NCI-H82 treated with DMSO at 0.1 percent for 48 hours (cell line): ENCODE results near the gene MORN4.
A peak's percentile ranks its signal among the peaks of the same experiment; 100 is the strongest.
"Not testable (repeated sequence)": the region's sequence is repeated elsewhere in the genome, so short reads cannot be mapped to it uniquely, and the experiment has no call there.

Experiments
- DNase-seq: peaks from one replicate; lab custom pipeline; 2025; ENCODE audit not compliant: unreplicated experiment; lab: John Stamatoyannopoulos, UW

Gene MORN4

DNA sequence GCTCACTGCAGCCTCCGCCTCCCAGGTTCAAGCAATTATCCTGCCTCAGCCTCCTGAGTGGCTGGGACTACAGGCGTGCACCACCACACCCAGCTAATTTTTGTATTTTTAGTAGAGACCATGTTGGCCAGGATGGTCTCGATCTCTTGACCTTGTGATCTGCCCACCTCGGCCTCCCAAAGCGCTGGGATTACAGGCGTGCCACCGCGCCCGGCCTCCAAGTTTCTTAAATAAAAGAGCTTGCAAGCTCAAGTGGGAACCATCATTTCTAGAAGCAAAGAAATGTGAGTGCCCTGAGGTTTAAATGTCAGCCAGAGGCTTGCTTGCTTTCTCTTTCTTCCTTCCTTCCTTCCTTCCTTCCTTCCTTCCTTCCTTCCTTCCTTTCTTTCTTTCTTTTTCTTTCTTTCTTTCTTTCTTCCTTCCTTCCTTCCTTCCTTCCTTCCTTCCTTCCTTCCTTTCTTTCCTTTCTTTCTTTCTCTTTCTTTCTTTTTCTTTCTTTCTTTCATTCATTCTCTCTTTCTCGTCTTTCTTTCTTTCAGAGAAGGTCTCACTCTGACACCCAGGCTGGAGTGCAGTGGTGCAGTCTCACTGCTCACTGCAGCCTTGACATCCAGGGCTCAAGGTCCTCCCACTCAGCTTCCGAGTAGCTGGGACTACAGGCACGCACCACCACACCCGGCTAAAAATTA is 9.3 kb upstream of the MORN4 start:
- not testable (repeated sequence) for DNase-seq

DNA sequence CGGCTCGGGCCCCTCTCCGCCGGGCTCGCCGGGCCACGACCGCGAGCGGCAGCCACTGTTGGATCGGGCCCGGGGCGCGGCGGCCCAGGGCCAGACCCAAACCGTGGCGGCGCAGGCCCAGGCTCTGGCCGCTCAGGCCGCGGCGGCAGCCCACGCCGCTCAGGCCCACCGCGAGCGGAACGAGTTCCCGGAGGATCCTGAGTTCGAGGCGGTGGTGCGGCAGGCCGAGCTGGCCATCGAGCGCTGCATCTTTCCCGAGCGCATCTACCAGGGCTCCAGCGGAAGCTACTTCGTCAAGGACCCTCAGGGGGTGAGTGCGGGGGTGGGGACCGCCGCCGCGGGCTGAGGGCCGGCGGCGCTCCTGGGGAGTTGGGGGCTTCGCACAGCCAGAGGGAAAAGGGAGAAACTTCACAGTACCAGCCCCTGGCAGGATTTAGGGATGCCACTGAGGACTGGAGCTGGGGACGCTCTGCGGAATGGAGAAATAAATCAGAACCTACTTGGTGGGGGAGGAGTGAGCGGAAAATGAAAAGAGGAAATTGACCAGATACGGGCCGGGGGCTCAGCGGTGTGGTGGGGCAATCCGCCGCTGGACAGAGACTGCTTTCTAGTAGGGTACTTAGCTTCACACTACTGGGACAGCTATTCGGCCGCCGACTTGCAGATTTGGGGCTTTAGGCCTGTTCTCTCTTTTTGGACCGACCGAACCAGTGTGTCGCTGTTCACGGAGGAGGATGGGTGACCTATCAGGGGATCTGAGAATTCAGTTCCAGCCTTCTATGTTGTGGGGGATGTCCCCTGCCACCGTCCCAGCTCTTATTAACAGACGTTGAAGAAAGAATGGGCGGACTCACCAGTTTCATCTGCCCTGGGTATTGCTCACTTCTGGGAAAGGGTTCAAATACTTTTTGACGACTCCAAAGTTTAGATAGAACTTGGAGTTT is 7.8 kb upstream of the MORN4 start:
- DNase-seq: no peak

DNA sequence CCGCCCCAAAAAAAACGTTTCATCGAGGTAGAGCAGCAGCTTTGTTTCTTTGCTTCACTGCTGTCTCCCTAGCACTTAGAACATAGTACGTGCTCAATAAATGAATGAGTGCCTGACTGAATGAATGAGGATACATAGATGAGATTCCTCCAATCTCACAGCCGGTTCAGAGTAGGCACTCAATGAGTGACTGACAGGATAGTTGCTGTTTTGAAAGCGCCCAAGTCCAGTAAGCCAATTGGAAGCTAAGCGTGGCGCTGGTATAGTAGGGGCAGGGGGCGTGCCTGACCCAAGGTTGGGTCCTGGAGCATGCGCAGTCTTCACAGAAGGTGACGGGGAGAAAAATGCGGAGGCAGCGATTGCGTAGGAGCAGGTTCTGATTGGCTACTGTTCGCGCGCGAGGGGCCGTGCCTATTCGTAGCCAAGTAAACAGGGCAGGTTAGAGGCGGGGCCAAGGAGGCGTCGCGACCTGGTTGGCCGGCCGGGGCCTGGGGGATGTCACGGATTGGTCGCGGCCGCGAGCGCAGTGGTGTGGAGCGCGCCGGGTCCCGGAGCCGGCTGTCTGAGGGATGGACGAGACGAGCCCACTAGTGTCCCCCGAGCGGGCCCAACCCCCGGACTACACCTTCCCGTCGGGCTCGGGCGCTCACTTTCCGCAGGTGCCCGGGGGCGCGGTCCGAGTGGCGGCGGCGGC is 7.0 kb upstream of the MORN4 start, which contains the start of gene PI4K2A:
Gene PI4K2A, plus strand, starts transcription at position 498 of the 694 bp plus-strand sequence. Its CDS starts 72 bp downstream, at position 570.
- peak; percentile 95 for DNase-seq

DNA sequence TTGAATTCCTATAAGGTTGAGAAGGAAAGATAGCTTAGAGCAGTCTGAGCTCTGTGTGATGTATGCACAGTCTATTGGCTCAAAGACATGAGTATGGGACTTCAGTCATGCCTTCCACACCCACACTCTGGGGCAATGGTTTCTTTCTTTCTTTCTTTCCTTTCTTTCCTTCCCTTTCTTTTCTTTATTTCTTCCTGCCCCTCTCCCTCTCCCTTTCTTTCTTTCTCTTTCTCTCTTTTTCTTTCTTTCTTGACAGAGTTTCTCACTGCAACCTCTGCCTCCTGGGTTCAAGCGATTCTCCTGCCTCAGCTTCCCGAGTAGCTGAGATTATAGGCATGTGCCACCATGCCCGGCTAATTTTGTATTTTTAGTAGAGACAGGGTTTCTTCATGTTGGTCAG is 5.8 kb upstream of the MORN4 start:
- not testable (repeated sequence) for DNase-seq

DNA sequence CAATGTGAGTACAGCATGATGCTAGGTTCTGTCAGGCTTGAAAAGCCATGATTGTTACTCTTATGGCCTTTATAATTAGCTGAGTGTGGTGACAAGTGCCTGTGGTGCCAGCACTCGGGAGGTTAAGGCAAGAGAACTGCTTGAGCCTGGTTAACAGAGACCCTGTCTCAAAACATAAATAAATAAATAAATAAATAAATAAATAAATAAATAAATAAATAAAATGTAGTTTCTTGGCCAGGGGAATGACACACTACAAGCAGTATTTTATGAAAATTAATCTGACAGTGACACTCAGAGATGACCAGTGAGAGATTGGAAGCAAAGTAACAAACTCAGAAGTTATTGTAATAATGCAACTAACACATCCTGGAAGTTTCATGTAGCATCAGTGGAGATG is 2.3 kb upstream of the MORN4 start:
- DNase-seq: no peak

DNA sequence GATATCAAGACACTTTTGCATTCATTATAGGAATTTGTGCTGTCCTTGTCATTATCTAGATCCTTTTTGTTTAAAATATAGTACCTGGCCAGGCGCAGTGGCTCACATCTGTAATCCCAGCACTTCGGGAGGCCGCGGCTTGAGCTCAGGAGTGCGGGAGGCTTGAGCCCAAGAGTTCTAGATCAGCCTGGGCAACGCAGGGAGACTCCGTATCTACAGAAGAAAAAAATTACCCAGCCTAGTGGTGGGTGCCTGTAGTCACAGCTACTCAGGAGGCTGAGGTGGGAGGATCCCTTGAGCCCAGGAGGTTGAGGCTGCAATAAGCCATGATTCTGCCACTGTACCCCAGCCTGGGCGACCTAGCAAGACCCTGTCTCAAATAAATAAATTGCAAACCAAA is 621 bp upstream of the MORN4 start:
- no peak for DNase-seq

DNA sequence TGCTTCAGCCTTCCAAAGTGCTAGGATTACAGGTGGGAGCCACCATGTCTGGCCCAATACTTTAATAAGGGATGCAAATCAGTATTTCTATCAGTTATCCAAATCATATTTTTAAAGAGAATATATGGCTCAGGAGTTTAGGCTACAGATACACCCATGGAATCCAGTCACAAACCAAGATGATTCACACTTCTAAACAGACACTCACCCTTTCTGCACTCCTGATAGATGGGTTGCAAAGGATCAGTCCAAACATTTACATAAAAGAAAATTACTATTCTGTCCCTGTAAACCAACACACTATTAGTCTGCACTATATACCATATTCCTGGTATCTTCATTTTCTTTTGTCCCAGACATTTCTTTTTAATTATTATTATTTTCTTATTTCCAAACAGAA is 2.2 kb downstream of the MORN4 start:
- DNase-seq: no peak

DNA sequence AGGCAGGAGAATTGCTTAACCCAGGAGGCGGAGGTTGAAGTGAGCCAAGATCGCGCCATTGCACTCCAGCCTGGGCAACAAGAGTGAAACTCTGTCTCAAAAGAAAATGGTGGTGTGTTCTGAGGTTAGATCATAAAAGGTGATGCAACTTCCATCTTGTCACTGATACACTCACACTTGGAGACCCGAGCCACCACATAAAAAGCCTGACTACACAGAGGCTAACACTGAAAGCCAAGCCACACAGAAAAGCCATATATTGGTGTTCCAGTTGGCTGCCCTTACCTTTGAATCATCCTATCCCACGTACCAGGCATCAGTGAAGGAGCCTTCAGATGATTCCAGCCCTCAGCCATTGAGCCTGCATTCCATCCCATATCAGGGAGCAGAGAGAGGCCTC is 4.0 kb downstream of the MORN4 start:
- DNase-seq: no peak

DNA sequence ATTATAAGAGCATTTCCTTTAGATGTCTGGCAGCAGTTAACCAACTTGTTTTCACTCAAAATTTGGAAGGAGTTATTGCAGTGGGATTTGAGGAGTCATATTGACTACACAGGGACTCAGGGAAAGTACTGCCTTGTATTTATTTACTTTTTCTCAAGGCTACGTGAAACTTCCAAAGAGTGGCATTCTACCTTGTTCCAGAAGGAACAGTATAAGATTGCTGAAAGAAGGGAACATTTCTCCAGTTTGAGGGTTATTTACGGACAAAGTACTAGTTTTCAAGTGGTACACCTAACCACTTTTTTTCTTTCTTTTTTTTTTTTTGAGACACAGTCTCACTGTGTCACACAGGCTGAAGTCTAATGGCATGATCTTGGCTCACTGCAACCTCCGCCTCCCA is 5.1 kb downstream of the MORN4 start:
- DNase-seq: no peak

DNA sequence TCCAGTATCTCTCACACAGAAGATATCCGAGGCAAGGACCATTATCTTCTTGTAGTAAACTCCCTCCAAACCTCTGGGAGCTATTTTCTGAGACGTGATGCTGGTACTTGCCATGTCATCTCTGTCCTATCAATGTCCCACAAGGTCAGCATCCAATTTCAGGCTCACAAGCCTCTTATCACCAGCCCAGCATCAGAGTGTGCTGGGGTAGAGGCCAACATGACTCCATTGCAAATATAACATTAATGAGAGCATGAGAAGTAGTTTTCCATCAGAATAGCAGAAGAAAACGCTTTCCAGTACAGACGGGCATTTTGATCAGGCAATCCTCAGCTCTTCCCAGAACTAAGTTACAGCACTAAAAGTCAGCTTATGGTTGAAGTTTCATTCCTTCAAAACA is 5.6 kb downstream of the MORN4 start:
- DNase-seq: no peak

DNA sequence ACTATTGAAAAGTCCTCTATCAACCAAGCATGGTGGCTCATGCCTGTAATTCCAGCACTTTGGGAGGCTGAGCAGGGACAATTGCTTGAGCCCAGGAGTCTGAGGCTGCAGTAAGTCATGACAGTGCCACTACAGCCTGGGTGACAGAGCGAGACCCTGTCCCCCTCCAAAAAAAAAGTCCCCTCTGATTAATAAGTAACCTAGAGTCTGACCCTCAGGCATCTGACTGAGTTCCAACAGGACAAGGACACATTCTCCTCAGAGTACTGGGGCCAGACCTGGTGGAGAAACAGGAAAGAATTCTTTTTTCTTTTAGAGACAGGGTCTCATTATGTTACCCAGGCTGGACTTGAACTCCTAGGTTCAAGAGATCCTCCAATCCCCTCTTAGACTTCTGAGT is 10.0 kb downstream of the MORN4 start:
- DNase-seq: no peak

DNA sequence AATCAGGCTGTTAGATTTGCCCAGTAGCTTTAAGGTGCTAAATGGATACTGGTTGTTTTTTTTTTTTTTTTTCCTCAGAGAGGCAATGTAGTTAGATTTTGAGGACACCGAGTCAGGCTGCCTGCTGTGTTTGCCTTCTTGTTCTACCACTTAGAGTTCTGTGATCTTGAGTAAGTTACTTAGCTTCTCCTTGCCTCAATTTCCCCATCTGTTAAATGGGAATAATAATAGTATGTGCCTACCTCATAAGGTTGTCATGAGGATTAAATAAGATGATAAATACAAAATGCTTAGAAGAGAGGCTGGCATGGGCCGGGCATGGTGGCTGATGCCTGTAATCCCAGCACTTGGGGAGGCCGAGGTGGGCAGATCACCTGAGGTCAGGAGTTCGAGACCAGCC is 14.6 kb downstream of the MORN4 start:
- DNase-seq: no peak

DNA sequence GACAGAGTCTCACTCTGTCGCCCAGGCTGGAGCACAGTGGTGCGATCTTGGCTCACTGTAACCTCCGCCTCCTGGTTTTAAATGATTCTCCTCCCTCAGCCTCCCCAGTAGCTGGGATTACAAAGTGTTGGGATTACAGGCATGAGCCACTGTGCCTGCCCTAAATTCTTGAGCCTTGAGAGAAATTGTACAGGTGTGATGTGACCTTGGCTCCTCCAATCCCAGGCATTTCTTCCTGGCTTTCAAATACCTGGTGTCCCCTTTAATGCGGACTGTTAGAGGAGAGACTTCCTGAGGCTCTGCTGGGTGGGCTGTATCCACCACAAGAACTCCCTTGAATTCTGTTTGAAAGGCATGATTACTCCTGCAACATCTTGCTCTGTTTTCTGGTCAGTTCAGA is 15.0 kb downstream of the MORN4 start:
- DNase-seq: no peak

DNA sequence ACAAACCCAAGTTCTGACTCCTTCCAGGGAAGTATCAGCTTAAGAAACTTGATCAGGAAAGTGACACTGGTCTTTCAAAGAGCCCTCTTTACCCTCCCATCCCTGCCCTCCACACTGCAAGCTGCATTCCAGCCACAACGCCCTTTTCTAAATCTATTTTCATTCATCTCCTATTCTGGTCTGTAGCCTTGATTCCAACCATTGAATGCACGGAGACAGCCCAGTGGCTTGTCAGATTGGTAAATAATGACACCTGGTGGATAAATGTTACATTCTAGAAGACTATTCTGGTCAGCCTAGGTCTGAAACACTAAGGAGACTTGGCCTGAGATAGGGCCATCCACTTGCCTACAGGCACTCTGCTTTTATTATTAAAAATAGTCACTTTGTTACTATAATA is 20.9 kb downstream of the MORN4 start:
- no peak for DNase-seq

DNA sequence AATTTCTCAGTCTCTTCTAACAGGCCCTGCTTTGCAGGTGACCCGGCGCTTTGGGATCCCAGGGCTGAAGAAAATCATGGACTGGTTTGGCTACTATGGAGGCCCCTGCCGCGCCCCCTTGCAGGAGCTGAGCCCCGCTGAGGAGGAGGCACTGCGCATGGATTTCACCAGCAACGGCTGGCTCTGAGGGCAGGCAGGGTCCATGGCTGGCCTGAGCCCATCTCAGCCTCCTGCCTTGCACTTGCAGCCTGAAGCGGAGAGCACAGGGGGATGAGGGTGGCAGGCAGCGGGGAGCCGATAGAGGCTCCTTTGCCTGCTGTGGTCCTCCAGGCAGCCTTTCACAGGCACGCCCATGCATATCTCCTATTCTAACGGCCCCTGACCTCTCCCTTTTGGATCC is 21.8 kb downstream of the MORN4 start:
- DNase-seq: no peak

DNA sequence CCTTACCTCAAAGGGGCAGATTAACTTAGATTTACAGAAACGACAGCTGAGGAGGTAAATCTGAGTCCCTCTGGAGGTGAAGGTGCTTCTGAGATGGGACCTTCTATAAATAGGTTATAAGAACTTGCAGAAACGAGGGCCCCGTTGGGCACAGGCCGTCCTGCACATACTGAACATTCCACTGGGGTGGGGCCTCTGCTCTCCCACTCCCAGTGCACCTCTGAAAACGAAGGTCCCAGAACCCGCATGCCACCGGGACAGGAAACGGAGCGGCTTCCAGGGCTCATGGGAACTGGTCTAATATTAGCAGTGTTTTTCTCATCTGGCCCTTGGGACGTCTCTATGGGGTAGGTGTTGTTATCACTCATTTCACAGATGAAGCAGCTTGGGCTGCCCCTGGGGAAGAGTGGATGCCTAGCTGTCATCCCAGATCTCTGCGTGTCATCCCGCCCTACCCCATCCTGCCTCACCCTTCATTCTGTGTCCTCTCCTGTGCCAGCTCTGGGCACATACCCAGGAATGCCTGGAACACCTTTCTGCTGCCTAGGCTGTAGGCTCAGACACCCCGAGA is 24.2 kb downstream of the MORN4 start:
- no peak for DNase-seq

DNA sequence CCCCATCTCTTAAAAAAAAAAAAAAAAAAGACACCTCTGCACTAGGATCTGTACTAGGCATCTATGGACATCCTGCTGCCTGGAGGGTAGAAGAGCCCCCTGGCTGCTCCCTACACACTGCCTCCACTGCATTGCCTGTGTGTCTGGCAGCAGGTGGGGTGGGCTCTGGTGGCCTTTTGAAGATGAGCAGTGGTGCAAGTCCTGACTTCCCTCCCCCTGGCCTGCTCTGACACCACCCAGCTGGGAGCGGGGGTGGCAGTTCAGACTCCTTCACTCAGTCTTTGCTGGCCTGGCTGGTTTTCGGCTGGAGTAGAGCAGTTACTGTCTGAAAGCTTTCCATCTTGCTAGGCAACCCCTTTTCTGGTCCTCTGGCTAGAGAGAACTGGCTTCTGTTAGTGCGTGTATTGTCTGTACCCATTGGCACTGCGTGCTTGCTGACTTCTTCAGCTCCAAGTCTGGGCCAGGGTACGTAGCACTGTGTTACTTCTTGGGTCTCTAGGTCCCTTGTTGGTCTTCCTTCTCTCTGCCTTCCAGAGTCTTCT is 26.1 kb downstream of the MORN4 start:
- DNase-seq: no peak

DNA sequence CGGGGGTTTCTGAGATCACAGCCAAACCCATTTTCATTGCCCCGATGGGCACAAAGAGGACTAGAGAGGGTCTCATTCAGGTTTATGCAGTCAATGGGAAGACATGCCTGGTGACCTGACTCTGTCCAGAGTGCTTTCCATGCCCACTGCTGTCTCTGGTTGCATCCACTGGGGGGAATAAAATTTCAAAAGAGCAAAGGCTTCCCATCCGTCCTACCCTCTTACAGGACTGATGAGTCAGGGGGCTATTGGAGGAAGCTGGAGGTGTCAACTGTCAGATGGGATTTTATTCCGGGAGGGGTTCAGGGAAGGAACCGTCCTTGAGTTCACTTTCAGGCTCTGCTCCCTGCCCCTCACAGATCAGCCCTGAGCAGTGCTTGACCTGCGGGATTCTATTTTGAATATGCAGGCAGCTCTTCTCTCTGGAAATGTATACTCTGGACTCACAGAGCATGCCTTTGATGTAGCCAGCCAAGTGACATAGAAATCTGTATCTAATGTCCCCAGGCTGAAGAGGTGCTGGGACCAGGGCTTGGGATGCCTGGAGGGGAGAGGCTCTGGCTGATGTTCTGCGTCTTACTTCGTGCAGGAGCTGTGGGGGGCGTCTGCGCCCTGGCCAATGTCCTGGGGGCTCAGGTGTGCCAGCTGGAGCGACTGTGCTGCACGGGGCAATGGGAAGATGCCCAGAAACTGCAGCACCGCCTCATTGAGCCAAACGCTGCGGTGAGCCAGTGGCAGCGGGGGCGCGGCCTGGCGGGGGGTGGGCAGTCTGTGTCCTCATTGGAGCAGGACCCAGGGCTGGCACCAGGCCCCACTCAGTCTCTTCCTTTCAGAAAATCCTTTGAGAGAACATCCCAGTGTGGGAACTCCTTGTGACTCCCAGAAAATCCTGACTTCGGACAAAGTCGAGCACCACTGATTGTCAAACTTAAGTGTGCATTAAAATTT is 31.8 kb downstream of the MORN4 start:
- no peak for DNase-seq

DNA sequence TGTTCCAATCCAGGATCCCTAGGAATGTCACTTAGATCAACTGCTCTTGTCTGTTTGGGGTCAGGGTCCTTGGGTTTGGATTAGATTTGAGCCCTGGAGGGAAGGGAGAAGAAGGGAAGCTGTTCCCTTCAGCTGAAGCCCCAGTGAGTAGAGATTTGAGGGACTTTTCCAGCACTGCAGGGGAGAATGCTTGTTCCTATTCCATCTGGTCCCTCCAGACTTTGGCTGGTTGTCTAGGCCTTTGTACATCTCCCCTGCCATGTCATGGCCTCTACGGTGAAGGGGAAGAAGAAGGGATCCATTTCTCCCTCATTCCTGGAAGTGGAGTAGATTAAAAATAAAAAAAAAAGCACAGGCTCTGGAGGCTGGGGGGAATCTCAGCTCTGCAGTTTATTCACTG is 32.7 kb downstream of the MORN4 start:
- DNase-seq: no peak

DNA sequence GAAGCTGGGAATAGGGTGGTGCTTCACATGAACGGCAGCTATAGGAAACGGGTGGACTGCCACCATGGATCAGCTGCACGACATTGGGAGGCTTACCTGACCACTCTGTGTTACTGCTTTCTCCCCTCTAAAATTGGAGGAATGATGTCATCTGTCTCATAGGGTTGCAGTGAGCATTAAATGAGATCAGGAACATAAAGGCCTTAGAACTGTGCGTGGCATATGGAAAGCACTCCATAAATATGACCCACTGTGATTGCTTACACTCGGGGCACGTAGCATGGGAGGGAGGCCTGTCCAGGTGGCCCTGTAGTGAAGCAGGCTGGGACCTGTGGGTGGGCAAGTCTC is 34.1 kb downstream of the MORN4 start:
- no peak for DNase-seq
